ENCODE results near the gene FHIT.
"Not testable (repeated sequence)": the region's sequence is repeated elsewhere in the genome, so short reads cannot be mapped to it uniquely, and the experiment has no call there.

FHIT gene

DNA sequence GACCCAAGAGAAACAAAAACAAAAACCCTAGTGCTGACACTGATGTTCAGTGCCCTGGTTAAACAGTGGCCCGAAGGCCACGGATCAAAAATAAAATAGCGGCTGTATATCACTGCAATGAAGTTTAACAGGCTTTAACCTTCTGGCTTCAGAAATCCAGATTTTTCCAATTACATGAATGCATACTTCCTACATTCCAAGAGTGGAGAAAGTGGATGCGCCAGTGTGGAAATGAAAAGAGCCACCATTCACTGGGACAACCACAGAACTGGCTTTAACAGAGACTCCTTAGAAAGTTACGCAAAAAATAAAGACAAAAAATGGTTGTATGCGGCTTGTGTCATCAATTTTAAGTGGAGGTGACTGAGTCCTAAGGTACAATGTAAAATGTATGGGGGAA is 522.2 kb downstream of the FHIT start:
- DNase-seq (ENCODE audit: low spot score) (no peak), FAIRE-seq (no peak)

- DNase-seq (ENCODE audit: low spot score) (no peak), FAIRE-seq (no peak)
Observed at GRCh38 chr3:60728006-60728405, 523.2 kb downstream of the FHIT start.

DNA sequence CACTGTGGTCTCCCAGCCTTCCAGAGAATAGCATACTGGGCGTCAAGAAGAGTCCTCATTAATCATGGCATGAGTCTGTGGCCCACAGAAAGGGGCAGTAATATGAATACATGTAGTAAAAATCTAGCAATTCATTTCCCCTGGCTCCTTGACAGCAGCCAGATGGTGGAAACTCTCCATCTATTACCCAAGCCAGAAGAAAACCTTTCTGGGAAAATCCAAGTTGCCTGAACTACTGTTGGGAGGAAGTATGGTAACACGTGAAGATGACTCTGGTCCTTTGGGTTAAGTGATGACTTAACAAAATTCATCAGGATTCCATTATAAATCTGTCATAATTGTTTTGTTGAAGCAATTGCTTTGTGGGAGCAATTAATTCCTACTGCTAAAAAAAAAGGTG is 530.5 kb downstream of the FHIT start:
- FAIRE-seq (no peak), DNase-seq (ENCODE audit: low spot score) (no peak)

DNA sequence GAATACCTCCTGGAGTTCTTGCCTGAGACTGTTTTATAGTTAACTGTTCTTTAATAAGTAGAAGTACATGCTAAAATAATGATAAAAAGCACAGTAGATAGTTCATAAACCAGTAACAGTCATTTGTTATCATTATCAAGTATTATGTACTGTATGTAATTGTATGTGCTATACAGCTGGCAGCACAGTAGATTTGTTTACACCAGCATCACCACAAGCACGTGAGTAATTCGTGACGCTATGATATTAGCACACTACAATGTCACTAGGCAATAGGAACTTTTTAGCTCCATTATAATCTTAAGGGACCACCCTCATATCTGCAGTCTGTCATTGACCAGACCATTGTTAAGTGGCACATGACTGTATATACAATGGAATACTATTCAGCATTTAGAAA is 534.7 kb downstream of the FHIT start:
- FAIRE-seq (no peak), DNase-seq (ENCODE audit: low spot score) (no peak)

DNA sequence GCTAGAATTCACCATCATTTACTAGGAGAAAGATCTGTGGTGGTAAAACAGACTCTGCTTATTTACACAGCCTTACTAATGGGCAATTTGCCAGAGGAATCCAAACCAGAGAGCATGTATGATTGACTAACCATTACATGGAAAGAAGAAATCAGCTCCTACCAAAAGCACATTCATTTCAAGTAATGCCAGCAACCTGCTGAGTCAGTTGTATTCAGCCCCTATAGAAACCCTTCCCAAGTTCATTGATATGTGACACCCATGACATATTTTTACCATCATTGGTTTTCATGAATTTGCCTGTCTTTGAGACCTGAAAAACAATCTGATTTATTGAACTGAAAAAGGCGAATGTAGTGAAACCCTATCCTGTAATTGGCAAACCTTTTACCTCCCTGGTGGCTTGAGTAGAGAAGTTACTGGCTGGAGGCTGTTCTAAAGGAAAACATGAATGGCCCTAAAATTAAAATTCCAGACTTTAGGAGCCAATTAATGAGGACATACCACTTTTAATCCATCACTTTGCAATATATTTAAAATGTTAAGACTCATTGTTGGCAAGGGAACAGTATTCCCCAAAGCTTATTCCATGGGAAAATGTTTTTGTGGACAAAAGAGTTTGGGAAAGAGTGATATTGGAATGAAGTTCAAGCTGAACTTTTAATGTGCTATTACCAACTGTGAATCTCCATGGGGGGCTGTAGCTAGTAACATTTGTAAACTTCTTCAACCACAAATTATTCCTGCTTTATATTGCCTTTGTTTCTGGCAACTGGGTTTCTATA is 542.9 kb downstream of the FHIT start:
- DNase-seq (ENCODE audit: low spot score) (no peak), FAIRE-seq (no peak)

DNA sequence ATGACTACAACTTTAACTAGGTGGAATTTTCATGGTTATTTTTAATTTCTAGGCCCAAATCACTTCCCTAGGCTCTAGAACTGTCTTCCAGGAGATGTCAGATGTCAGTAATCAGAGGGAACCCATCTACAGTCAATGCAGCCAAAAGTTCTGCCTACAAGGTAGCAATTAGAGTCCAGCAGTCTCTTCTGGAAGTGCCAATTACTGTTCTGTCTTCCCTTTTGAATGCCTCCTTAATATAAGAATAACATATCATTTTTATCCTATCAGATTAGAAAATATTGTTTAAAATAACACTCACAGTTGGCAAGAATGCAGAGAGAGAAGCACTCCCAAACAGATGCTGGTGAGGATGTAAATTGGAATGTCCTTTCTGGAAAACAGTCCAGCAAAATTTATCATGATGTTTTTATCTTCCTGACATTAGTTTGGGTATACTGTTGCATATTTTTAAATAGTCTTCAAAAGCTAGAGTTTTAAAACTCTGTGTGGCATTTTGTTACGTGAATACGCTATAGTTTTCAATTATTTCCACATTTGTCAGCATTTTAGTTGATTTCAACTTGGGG is 543.7 kb downstream of the FHIT start:
- FAIRE-seq (no peak), DNase-seq (ENCODE audit: low spot score) (no peak)

GRCh38 chr3:60703956-60704736 is 547.1 kb downstream of the FHIT start:
- no peak for DNase-seq (ENCODE audit: low spot score)

DNA sequence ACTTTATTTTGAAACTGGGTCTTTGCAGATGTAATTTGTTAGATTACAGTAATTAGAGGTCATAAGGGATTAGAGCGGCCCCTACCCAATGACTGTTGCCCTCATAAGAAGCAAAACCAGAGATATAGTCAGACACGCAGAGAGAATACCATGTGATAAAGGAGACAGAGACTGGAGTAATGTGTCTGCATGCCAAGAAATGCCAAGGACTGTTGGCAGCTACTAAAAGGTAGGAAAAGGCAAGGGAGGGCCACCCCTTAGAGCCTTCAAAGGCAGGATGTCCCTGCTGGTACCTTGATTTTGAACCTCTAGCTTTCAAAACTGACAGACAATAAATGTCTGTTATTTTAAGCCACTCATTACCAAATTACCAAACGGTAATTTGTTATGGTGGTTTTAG is 548.2 kb downstream of the FHIT start:
- no peak for FAIRE-seq
- DNase-seq (ENCODE audit: low spot score) = no peak

More at GRCh38 chr3:60703956-60704736, 547.1 kb downstream of the FHIT start:
- no peak for FAIRE-seq

DNA sequence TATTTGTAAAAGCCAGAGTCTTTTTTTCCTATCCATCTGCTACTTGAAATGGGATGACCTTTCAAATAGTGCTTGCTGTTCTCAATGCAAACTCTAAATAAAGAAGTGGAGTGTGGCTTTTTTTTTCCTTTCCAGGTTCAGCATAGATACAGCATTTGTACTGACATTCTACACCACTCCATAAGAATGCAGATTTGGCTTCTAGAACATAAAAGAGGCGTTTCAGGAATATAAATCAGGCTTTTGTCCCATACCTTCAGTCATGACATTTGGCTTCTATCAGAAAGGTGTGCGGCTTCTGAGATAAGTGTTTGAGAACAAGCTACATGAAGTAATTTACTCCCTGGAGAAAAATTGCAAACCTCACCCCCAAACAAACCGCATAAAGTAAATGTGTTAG is 553.1 kb downstream of the FHIT start:
- DNase-seq (ENCODE audit: low spot score) (no peak), FAIRE-seq (no peak)

GRCh38 chr3:60697132-60697531 is 554.1 kb downstream of the FHIT start:
- FAIRE-seq = no peak
- DNase-seq (ENCODE audit: low spot score) = no peak

GRCh38 chr3:60696428-60697125 is 554.7 kb downstream of the FHIT start:
- FAIRE-seq (no peak), DNase-seq (ENCODE audit: low spot score) (no peak)

DNA sequence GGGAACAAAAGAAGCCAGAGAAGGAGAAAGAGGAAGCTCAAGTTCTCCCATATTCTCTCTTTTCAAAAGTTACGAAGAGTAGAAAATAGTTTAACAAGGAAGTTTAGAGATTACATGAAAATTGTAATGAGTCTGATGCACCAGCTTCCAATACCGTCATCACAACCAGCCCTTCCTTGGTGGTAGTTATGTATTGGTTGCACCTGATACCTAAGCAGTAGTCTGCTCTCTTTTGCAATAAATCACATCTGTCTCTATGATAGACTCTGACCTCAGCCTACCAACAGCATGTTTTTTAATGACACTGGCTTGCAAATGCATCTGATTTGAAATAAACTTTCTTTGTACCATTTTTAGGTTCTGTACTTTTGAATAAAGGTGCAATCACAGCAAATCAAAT is 575.8 kb downstream of the FHIT start:
- no peak for FAIRE-seq

DNA sequence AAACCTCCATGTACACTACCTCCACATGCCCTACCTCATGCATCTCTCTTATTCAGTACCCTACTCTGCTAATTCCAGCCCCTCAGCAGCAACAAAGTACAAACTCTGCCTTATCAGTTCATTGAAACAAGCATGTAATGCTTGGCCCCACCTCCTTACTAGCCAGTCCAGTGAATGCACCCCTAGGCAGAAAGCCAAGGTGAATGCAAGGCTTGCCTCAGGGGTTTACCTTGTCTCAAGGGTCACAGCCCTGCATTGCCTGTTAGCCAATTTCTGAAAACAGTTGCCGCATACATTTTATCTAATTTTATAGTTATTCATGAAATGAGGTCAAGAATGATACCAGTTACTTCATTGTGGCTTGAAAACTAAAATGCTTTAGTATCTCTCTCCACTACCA is 576.4 kb downstream of the FHIT start:
- DNase-seq (ENCODE audit: low spot score) (no peak), FAIRE-seq (no peak)

More for the DNA sequence above, 575.8 kb downstream of the FHIT start:
- DNase-seq (ENCODE audit: low spot score) = no peak

DNA sequence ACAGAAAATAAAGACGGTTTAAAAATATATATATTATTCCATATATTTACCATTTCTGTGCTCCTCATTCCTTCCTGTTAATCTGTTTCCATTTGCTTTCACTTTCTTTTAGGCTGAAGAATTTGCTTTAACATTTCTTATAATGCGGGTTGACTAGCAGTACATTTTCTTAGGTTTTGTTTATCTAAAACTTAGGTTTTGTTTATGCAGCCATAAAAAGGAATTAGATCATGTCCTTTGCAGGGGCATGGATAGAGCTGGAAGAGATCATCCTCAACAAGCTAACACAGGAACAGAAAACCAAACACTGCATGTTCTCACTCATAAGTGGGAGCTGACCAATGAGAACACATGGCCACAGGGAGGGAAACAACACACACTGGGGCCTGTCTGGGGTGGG is 578.1 kb downstream of the FHIT start:
- FAIRE-seq = no peak
- no peak for DNase-seq (ENCODE audit: low spot score)

DNA sequence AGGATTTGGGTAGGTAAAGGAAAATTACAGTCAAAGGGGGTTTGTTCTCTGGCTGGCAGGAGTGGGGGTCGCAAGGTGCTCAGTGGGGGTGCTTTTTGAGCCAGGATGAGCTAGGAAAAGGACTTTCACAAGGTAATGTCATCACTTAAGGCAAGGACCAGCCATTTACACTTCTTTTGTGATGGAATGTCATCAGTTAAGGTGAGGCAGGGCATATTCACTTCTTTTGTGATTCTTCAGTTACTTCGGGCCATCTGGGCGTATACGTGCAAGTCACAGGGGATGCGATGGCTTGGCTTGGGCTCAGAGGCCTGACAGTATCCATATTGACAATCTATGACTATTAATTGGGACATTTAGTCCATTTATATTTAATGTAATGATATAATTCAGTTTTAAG is 578.9 kb downstream of the FHIT start:
- DNase-seq (ENCODE audit: low spot score); FAIRE-seq: not testable (repeated sequence)

DNA sequence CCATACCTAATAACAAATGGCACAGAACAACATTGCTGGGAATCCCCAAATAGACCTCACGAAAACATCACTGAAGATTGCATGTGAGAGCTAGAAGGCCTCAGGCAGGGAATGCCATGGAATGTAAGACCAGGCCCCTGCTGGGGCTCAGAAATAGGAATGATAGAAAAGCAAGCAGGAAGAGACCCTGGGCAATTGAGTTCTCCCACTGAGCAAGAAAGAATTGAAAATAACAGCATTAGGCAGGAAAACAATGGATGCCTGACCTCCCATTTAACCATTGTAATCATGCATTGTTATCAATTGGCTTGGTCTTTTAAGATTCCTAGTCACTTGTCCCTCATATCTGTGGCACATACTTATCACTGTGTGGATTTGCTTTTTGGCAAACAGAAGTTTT is 581.6 kb downstream of the FHIT start:
- DNase-seq (ENCODE audit: low spot score) (no peak), FAIRE-seq (no peak)

DNA sequence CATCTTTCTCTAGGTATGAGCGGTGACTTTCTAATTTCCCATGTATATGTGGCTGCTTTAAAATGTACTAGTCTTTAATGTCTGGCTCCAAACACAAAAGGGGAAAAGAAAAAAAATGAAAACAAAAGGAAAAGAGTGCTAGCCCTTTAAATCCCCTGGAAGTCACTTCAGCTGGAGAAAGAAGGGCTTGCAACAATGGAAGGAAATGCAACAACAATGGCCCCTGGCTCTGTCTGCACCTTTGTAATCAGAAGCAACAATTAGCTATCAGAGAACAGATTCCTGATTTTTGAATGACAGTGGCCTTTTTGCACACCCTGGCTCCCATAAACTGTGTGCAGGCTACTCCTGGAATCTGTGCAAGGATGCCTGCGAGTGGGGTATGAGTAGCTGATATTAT is 591.2 kb downstream of the FHIT start:
- FAIRE-seq (no peak), DNase-seq (ENCODE audit: low spot score) (no peak)

DNA sequence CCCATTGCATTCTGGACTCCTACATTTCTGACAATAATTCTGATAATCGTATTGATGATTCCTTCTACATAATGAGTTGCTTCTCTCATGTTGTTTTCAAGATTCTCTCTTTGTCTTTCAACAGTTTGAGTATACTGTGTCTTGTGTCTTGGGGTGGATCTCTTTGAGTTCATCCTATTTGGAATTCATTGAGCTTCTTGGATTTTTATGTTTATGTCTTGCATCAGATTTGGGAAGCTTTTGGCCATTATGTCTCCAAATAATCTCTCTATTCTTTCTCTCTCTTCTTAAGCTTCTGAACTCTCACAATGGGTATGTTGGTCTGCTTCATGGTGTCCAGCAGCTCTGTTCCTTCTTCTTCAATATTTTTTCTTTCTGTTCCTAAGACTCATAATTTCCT is 592.2 kb downstream of the FHIT start:
- FAIRE-seq = no peak

GRCh38 chr3:60657972-60658371 is 593.3 kb downstream of the FHIT start:
- no peak for DNase-seq (ENCODE audit: low spot score)
- no peak for FAIRE-seq

More for the DNA sequence above, 592.2 kb downstream of the FHIT start:
- no peak for DNase-seq (ENCODE audit: low spot score)

DNA sequence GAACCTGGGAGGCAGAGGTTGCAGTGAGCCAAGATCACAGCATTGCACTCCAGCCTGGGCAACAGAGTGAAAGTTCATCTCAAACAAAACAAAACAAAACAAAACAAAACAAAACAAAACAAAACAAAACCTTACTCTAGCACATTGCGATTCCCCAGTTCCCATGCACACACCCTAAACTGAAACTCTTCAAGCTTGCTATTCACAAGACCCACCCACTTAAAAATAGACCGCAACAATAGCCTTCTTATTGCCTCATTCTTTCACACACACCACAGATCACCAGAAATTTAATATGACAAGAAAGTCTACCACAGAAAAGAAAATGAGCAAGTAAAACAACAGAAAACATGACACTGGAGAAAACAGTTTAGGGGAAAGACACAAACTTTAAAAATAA is 598.4 kb downstream of the FHIT start:
- FAIRE-seq (no peak), DNase-seq (ENCODE audit: low spot score) (no peak)

GRCh38 chr3:60651799-60652198 is 599.5 kb downstream of the FHIT start:
- FAIRE-seq = no peak
- no peak for DNase-seq (ENCODE audit: low spot score)

GRCh38 chr3:60650171-60650570 is 601.1 kb downstream of the FHIT start:
- DNase-seq (ENCODE audit: low spot score) (no peak), FAIRE-seq (no peak)

Measured in RCC 7860 (cell line).